Activated CD4-positive, alpha-beta T cell treated with anti-CD3 and anti-CD28 coated beads, Interleukin-2, amount 50 U/mL, for 48 hours (primary cell): Measurements from ENCODE around the gene LRRC3C.

ENCODE experiments used
- DNase-seq, 2 experiments: peaks; one replicate each; pipeline ENCODE4 v3.0.0-alpha.2; 2020

LRRC3C gene

GRCh38 chr17:39980351-39981206, 53.0 kb downstream of the LRRC3C start, which contains the start of gene PSMD3:
Gene PSMD3, plus strand, starts transcription at chr17:39980807. Its CDS starts 164 bp downstream, at chr17:39980971.
- DNase-seq = peak; percentile 97 to 98

GRCh38 chr17:39981207-39981741, 53.7 kb downstream of the LRRC3C start:
- no peak for DNase-seq

GRCh38 chr17:39981766-39982375, 54.3 kb downstream of the LRRC3C start:
- no peak for DNase-seq

GRCh38 chr17:39988206-39988810, 60.8 kb downstream of the LRRC3C start:
- DNase-seq = no peak

- no peak for DNase-seq
Observed at GRCh38 chr17:39994448-39994847, 66.9 kb downstream of the LRRC3C start.
